ENCODE data around the gene ZNF26. TPM values are rescaled to one million over a fixed set of nuclear protein-coding genes. Genes with fewer than 3 reads are reported as not detected.

Gene ZNF26
- total and polyA plus RNA-seq, 2 of the 8 experiments (the other 6 are each of a cell fraction or from before 2014, with no cell fraction given), result 5.8 to 8.4 TPM

- Histone ChIP-seq H3K23me2 (ENCODE audit: low read depth, low read length) (no peaks in the 10 kb centered on the region), H2AFZ (ENCODE audit: low read length) (no peak overlapping the region), H2AK5ac (ENCODE audit: low read depth, low read length) (no peak overlapping the region), H4K8ac (ENCODE audit: extremely low read depth, insufficient read depth, low read length) (no peak overlapping the region), H4K5ac (ENCODE audit: insufficient read length, low read depth, low read length) (no peak overlapping the region), H2BK15ac (ENCODE audit: low read length) (no peak overlapping the region), H2BK12ac (ENCODE audit: low read depth, low read length) (no peak overlapping the region), H3K27me3 (replicated peaks in 1 of 4; ENCODE audit: control insufficient read depth in 3 of 4, extremely low read depth in 1 of 4, insufficient read depth in 3 of 4, low read length in 3 of 4) (peaks cover 0 to 2% (median 0%) of the 10 kb centered on the region in 4 experiments; a peak in 1 of 7 replicates), H3K23ac (ENCODE audit: insufficient read length) (no peak overlapping the region), H3K56ac (replicated peaks; ENCODE audit: insufficient read length, low read depth, low read length) (no peak overlapping the region), H2BK120ac (replicated peaks; ENCODE audit: low read depth, low read length) (no peak overlapping the region), H3K79me1 (ENCODE audit: low read depth, low read length) (no peaks in the 10 kb centered on the region), H3K79me2 (ENCODE audit: control insufficient read depth in 1 of 2, insufficient read depth in 2 of 2, low read length in 2 of 2) (no peaks in the 10 kb centered on the region), H3K4me3 (ENCODE audit: extremely low read depth in 1 of 4, insufficient read depth in 2 of 4, low read depth in 3 of 4, low read length in 4 of 4) (no peak overlapping the region), H3K4ac (replicated peaks; ENCODE audit: insufficient read length, low read depth, low read length) (no peak overlapping the region), H4K91ac (replicated peaks; ENCODE audit: insufficient read length, low read length) (no peak overlapping the region), H3K9me3 (ENCODE audit: insufficient read depth in 2 of 2, low read depth in 1 of 2, low read length in 1 of 2) (peaks cover 44 to 53% of the 10 kb centered on the region in 2 experiments), H3K14ac (ENCODE audit: insufficient read length) (no peak overlapping the region), H2BK5ac (ENCODE audit: low read depth, low read length) (no peak overlapping the region), H3K9ac (replicated peaks in 1 of 4; ENCODE audit: extremely low read depth in 1 of 4, low read depth in 3 of 4, low read length in 3 of 4) (no peak overlapping the region), H3K27ac (ENCODE audit: low read depth, low read length) (no peak overlapping the region), H2BK20ac (ENCODE audit: low read length) (no peak overlapping the region), H3K36me3 (ENCODE audit: control insufficient read depth in 2 of 4, insufficient read depth in 4 of 4, low read length in 3 of 4) (no peaks in the 10 kb centered on the region), H3K18ac (ENCODE audit: extremely low read depth, low read length) (no peak overlapping the region), H4K20me1 (replicated peaks in 1 of 2; ENCODE audit: control insufficient read depth in 1 of 2, insufficient read depth in 2 of 2, low read length in 2 of 2) (no peaks in the 10 kb centered on the region), H3K4me2 (ENCODE audit: insufficient read depth in 1 of 2, low read depth in 2 of 2, low read length in 2 of 2) (no peak overlapping the region), H3K4me1 (replicated peaks in 1 of 4; ENCODE audit: control insufficient read depth in 3 of 4, insufficient read depth in 4 of 4, low read length in 3 of 4) (no peaks in the 10 kb centered on the region)
- WGBS, 2 experiments (ENCODE audit: extremely low coverage in 1 of 2, insufficient coverage in 1 of 2, insufficient read length in 1 of 2, insufficient replicate concordance in 2 of 2, low coverage in 1 of 2, low lambda C conversion rate in 2 of 2, missing lambda C conversion rate in 1 of 2), result 90% methylated on average over 2 of the region's 2 CpGs; no CpG with 5 or more reads in 1 of the 2 experiments
- DNase-seq (ENCODE audit: low read depth in 1 of 2, low spot score in 2 of 2) (no peak), FAIRE-seq (no peak)
- ChIA-PET CTCF (ENCODE audit: partially characterized antibody) (no interaction called here), POLR2A (ENCODE audit: partially characterized antibody) (interaction anchor here (0.8 to 1.1 kb wide), 2 partner anchors 13 to 57 kb away, joined by 3 read pairs; no protein-coding TSS in a partner anchor)
- TF ChIP-seq KDM4A (IDR thresholded peaks at IDR 0.05; ENCODE audit: low read depth, low read length, severe bottlenecking) (no peak), ATF2 (IDR thresholded peaks at IDR 0.05; ENCODE audit: low read length) (no peak), POU5F1 (IDR thresholded peaks at IDR 0.05; ENCODE audit: low read depth, low read length) (no peak), SP1 (IDR thresholded peaks at IDR 0.05; ENCODE audit: low read depth, low read length) (no peak), GABPA (IDR thresholded peaks at IDR 0.05; ENCODE audit: borderline replicate concordance, insufficient read depth, low read length) (no peak), RXRA (IDR thresholded peaks at IDR 0.05; ENCODE audit: insufficient read depth, low read depth, low read length) (no peak), NANOG (IDR thresholded peaks at IDR 0.05; ENCODE audit: insufficient read depth, low read depth, low read length, poor library complexity, severe bottlenecking) (no peak), RNF2 (IDR thresholded peaks at IDR 0.05; ENCODE audit: borderline replicate concordance, low read depth, low read length, missing control alignments, poor library complexity, severe bottlenecking) (no peak), SAP30 (IDR thresholded peaks at IDR 0.05; ENCODE audit: insufficient read depth, insufficient replicate concordance, low read length) (no peak), ZNF274 (IDR thresholded peaks at IDR 0.05; ENCODE audit: borderline replicate concordance, extremely low read depth, low read length) (no peak), POLR2AphosphoS5 (IDR thresholded peaks at IDR 0.05; ENCODE audit: low read depth, low read length) (no peak), GTF2F1 (IDR thresholded peaks at IDR 0.05; ENCODE audit: borderline replicate concordance, low read depth, low read length) (no peak)
Observed at GRCh38 chr12:133023566-133023965, 37.4 kb downstream of the ZNF26 start.

All from H1 (cell line).